Iris pigment epithelial cell (primary cell): ENCODE measurements around the gene TNNI3K.
A peak's percentile ranks its signal among the peaks of the same experiment; 100 is the strongest.

Source experiments
- DNase-seq: peaks from one replicate; pipeline ENCODE4 v3.0.0-alpha.2; 2011; ENCODE audit warnings: low read depth

Gene TNNI3K

DNA sequence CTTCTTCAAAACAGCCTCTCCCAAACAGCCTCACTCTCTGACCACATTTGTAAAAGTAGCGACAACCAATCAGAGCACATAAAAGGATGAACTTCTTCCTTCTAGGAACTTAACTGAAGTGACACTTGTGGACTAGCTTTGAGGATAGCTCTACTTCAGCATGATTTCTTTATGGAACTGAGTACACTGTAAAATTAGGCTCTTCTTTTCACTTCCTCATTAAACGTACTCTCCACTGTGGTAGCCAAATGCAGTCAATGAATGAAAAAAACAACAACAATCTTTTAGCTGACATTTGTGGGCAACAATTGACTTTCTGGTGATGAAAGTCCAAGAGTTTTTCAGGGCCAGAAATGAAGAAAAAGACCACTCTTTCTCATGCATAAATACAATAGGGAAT lies 267.7 kb downstream of the TNNI3K start:
- DNase-seq = no peak

- peak; percentile 37 for DNase-seq
These were observed 269.1 kb downstream of the TNNI3K start for GRCh38 chr1:74504125-74504932.

DNA sequence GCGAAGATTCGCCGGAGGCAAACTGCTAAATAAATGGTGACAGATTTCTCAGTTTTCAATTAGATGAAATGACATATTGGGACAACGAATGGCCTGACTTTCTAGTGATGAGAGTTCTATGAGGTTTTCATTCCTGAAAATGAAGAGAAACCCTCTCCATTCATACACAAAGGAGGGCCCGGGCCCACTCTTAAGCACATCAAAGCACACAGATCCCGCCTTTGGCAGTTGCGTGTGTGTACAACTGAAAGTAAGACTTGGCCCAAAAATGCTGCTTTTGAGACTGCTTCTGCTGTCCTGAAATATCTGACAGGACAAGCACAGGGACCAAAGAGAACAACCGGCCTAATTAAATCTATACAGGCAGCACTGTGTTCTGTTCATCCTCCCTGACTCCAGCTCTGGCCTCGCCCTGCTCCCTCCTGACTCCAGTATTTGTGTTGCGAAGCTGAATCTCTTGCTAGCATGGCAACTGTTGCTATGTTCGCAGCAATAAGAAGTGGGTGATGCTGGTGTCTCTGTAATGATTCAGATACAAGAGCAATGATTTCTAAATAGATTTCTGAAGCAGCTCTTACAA lies 269.8 kb downstream of the TNNI3K start:
- no peak for DNase-seq

GRCh38 chr1:74505928-74506710 lies 270.9 kb downstream of the TNNI3K start:
- DNase-seq = no peak

DNA sequence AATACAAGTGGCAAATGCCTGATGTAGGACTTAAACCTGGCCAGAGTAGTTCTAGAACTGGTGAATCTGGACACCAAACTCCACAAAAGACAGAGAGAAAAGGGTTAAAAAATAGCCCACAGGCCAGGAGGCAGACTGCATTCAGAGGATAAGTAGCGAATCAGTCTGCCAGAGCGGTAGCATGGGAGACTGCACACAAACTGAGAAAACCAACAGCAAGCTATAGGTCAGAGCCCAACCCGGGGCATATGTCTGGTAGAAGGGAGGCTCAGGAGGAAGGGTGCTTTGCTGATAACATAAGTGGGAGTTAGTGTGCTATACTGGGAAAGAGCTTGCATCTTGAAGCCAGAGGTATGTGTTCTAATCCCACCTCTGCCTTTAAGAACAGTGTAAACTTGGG lies 273.3 kb downstream of the TNNI3K start:
- DNase-seq = no peak

GRCh38 chr1:74512170-74512915 lies 277.2 kb downstream of the TNNI3K start, which contains the start of gene LRRC53:
LRRC53 (minus strand) TSS chr1:74512611; CDS start chr1:74483349, 29,262 bp downstream.
- no peak for DNase-seq

DNA sequence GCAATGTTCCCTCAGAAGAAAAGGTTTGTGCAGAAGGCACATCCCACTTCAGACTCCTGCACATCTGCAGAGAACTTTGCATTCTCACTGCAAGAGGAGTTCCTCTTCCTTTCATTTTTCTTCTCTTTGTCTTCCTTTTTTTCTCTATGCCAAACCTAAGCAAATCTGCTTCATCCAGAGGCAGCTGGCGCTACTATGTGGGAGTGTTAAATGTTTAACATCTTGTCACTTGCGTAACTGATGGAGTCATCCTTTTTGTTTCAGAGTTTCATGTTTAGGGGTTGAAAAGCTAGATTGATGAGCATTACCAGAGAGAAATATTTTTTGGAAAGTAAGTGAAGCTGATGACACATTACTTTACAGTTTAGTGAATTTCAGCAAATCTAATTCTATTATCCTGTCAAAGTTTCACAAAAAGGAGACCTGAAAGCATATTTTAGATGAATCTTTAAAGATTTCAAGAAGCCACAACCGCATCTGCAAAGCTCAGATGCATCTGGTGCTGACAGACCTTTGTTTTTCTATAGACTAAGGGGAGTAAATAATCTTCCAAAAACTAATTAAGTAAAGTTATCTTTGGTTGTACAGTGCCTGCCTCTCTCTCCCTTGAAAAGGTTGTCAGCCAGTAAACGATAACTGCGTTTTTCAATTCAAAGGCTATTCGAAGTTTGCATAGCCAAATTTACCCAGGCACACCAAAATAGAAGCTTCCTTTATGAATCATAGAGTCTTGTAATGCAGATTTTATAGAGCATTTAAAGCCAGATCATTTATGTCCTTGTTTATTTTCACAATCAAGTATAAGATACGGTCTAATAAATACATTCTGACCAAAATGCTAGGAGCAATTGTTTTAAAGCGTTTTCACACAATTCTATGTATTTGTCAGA lies 278.5 kb downstream of the TNNI3K start:
- DNase-seq = no peak

- DNase-seq = no peak
These were observed 282.4 kb downstream of the TNNI3K start for GRCh38 chr1:74517599-74518051.

DNA sequence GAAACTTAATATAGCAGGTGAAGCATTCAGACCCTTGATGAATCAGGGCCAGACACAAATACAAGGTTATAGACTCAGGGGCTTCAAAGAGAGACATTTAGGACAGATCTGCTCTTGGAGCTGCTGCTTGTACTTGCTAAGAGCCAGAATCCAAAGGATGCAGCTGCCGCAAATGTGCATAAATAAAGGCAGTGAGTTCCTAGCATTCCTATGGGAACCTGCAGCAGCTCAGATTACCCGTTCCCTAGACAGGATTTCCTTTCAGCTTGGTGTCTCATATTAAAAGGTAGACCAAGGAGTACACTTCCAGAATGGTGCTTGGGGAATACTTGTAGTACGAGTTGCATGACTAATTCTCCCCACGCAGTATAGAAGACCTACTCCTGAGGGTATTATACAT lies 287.0 kb downstream of the TNNI3K start:
- no peak for DNase-seq

DNA sequence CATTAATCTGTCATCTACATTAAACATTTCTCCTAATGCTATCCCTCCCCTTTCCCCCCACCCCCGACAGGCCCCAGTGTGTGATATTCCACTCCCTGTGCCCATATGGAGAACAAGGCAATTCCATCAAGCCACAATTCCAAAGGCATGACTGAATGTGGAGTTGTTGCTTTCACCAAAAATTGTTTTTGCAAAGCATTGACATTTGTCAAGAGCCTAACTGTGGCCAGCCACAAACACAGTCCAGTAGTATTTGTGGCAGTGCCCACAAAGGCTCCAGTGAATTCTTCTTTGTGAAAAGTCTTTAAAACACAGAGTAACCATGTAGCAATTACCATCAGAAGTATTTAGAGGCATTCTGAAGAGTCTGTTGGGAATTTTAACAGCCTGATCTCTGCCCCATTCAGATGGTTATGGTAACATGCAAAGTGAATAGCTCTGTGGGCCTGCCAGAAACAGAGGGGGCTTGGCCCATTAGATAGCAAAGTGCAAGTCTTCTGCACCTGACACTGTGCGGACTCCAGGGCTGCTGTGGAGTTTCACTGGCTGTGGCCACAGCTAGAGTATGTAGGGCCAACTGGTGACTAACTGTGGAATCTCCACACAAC lies 288.8 kb downstream of the TNNI3K start:
- DNase-seq = no peak

DNA sequence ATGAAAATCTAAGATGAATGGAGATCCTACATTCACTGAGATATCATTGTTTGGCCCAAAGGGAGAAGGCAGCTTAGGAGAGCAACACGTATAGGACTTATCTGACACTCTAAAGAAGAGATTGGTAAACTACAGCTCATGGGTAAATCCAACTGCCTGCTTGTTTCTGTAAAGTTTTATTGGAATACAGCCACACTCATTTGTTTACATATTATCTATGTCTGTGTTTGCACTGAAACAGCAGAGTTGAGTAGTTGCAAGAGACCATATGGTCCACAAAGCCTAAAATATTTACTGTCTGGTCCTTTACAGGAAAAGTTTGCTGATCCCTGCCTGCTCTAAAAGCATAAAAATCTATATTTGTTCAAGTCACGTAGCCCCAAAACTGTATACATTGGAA lies 291.5 kb downstream of the TNNI3K start:
- DNase-seq = no peak

- no peak for DNase-seq
These were observed 292.9 kb downstream of the TNNI3K start for GRCh38 chr1:74528123-74528522.

DNA sequence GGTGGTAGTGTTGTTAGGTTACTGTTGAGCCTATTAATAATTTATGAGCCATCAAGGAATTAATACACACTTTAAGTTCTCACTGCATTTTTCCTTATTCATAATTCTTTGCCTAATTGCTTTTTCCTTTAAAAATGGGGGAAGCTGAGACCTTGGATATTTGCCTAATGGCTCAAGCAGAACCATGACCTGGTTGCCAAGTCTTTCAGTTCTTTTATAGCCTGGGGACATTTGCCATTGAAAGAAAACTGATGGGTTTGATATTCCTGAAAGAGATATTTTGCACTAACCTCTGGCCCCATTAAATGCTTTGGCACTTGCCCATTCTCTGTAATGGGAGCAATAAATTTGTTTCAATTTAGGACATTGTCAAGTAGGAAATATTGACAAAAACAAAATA lies 295.7 kb downstream of the TNNI3K start:
- no peak for DNase-seq

GRCh38 chr1:74531796-74532195 lies 296.6 kb downstream of the TNNI3K start:
- no peak for DNase-seq

GRCh38 chr1:74534241-74534640 lies 299.1 kb downstream of the TNNI3K start:
- peak; percentile 5 for DNase-seq

- no peak for DNase-seq
These were observed 310.6 kb downstream of the TNNI3K start for GRCh38 chr1:74545821-74546220.

DNA sequence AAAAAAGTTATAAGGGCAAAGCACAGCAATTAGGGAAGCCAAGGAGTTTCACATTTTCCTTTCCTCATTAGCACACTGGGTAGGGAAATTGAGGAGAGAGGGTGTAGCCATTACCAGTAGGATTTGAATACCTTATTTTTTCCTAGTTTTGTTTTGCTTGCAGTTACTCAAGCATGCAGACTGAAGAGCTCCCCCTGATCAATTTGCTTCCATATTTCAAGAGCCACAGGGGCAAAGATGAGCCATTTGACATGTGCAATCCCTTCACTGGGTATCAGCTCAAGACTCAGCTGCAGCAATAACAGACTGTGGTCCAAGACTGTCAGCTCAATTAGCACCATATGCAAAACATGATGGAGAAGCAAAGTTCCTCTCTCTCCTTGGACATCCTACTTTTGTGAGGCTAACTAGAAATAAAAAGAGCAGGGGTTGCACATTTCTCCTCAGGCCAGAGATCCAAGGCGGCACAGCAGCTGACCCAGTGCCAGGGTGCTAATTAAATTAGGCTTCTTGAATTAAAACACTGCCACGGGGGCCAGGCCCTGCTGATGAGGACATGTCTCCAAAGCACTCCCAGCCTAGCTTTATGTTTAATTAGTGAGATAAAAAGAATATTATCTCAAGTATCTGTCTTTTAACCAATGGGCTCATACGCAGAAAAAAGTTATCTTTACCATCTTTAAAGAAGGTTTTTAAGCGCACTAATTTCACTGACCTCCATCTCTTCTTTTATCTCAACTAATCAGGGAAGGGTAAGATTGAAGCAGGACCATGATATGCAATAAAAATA lies 314.0 kb downstream of the TNNI3K start:
- DNase-seq = no peak

DNA sequence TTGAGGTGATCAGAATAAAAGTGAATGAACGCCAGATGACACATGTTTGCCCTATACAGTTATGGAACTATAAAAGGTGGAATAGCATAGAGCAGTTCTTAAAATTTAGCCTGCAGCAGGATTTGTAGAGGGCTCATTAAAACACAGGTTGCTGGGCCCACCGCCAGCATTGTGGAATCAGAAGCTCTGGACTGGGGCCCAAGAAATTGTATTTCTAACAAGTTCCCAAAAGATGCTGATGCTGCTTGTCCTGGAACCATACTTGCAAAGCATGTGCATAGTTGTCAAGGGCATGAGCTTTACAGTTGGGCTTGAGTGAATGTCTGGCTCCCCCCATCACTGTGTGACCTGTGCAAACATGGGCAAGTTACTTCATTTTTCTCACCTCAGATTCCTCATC lies 314.7 kb downstream of the TNNI3K start:
- no peak for DNase-seq

GRCh38 chr1:74570797-74571492 lies 335.8 kb downstream of the TNNI3K start:
- DNase-seq = no peak
